Duodenal mucosa (tissue), 2 donors: ENCODE data around the gene RAPGEF2.
"Not testable (repeated sequence)": the region's sequence is repeated elsewhere in the genome, so short reads cannot be mapped to it uniquely, and the experiment has no call there.

Experiments
- H3K27ac ChIP-seq: one replicate; pipeline ENCODE4 v1.7.0; 2013; ENCODE audit warnings: low read depth, low read length
- H3K27me3 ChIP-seq, 2 donors: one replicate each; pipeline ENCODE4 v1.7.0; 2013; ENCODE audit warnings: low read length in 2 of 2, control low read depth in 1 of 2; ENCODE audit not compliant: insufficient read depth in 2 of 2, control insufficient read depth in 1 of 2
- H3K36me3 ChIP-seq, 2 donors: one replicate each; pipeline ENCODE4 v1.7.0; 2013; ENCODE audit warnings: low read length in 2 of 2, control low read depth in 1 of 2; ENCODE audit not compliant: insufficient read depth in 2 of 2, control insufficient read depth in 1 of 2
- H3K4me1 ChIP-seq, 2 donors: one replicate each; pipeline ENCODE4 v1.7.0; 2013; ENCODE audit warnings: low read length in 2 of 2, control low read depth in 1 of 2; ENCODE audit not compliant: insufficient read depth in 2 of 2, control insufficient read depth in 1 of 2
- H3K4me3 ChIP-seq, 2 donors: one replicate each; pipeline ENCODE4 v1.7.0; 2013; ENCODE audit warnings: low read length in 2 of 2, low read depth in 1 of 2
- H3K9ac ChIP-seq, 2 donors: one replicate each; pipeline ENCODE4 v1.7.0; 2013; ENCODE audit warnings: low read length in 2 of 2, low read depth in 1 of 2
- H3K9me3 ChIP-seq, 2 donors: one replicate each; pipeline ENCODE4 v1.7.0; 2013; ENCODE audit warnings: low read length in 2 of 2, control low read depth in 1 of 2; ENCODE audit not compliant: control insufficient read depth in 1 of 2

RAPGEF2 gene

DNA sequence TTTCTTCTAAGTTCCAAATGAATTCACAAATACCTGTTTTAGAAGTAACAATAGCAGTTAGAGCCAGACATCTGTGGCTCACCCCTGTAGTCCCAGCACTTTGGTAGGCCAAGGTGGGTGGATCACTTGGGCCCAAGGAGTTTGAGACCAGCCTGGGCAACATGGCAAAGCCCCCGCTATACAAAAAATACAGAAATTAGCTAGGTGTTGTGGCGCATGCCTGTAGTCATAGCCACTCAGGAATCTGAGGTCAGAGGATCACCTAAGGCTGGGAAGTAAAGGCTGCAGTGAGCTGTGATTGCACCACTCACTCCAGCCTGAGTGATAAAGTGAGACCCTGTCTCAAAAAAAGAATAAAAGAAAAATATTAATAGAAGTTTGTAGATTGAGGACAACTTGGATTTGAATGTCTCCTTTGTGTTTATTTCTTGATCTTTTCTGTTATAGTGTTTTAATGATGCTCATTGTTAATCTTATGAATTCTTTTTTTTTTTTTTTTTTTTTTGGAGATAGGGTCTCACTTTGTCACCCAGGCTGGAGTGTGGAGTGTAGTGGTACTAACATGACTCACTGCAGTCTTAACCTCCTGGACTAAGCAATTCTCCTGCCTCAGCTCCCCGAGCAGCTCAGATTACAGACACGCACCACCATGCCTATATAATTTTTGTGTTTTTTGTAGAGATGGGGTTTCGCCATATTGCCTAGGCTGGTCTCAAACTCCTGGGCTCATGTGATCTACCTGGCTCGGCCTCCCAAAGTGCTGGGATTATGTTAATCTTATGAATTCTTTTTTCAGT, 30.7 kb upstream of the RAPGEF2 start:
- no peaks in the 10 kb centered on the region for H3K27me3 ChIP-seq
- H3K9ac ChIP-seq, result no peak overlapping the region
- H3K4me3 ChIP-seq, result no peak overlapping the region
- no peaks in the 10 kb centered on the region for H3K36me3 ChIP-seq
- H3K4me1 ChIP-seq, result peaks cover 0 to 9% of the 10 kb centered on the region in 2 donors
- H3K27ac ChIP-seq, result no peak overlapping the region
- H3K9me3 ChIP-seq, result no peaks in the 10 kb centered on the region

DNA sequence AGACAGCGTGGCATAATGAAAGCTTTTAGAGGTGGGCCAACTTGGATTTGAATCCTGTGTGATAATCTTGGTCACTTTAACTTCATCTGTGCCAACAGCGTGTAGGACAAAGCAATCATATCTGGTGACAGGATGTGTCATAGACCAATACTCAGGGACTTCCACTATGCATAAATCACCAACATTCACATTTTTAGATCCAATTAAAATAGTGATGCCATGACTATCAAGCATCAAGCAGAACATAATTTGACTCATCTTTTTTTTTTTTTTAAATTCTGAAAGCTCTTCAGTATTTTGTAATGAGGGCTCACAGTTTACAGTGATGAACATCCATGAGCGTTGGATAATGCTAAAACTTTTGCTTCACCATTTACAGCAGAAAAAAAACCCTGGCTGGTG, 27.3 kb upstream of the RAPGEF2 start:
- Histone ChIP-seq H3K27ac (no peak overlapping the region), H3K4me1 (peaks cover 0 to 15% of the 10 kb centered on the region in 2 donors), H3K36me3 (no peaks in the 10 kb centered on the region), H3K9me3 (no peaks in the 10 kb centered on the region), H3K9ac (no peak overlapping the region), H3K4me3 (no peak overlapping the region), H3K27me3 (no peaks in the 10 kb centered on the region)

DNA sequence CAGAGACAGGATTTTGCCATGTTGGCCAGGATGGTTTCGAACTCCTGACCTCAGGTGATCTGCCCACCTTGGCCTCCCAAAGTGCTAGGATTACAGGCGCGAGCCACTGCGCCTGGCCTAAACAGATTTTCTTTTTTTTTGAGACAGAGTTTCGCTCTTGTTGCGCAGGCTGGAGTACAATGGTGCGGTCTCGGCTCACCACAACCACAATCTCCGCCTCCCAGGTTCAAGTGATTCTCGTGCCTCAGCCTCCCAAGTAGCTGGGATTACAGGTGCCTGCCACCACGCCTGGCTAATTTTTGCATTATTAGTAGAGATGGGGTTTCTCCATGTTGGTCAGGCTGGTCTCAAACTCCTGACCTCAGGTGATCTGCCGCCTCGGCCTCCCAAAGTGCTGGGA, 25.9 kb upstream of the RAPGEF2 start:
- not testable (repeated sequence) for H3K36me3 ChIP-seq, H3K27me3 ChIP-seq, H3K4me1 ChIP-seq, H3K9ac ChIP-seq, H3K27ac ChIP-seq, H3K9me3 ChIP-seq, H3K4me3 ChIP-seq

DNA sequence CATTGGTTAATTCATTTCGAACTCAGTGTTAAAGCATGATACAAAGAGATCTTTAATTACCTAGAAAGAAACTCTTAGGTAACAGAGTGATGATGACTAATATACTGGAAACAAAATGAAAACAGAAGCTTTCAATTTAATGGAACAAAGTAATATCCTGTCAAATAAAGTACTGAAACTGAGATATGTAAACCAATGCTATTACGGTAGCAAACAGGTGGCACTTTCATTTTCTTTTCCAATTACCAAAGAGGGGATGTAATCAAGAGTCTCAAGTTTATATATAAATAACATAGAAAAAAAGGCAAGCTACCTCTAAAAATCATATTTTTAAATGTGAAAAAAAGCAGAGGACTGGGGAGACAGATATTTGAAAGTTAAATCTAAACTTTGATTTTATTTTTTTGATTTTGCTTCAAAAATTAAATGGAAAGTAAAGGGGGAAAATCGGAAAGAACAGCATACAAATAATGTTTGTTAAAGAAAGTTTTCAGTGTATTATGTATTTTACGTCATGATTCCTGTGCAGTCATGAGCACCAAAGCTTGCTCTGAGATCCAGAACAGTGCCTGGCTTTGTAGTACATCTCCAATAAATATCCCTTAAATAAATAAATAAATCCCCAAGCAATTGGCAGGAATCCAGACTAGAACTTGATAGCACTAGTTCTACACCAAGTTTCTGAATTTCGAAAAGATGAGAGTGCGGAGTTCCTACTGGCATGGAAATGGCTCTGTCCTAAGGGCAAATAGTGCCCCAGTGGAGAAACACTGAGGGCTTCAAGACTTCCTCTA, 25.0 kb upstream of the RAPGEF2 start:
- Histone ChIP-seq H3K9ac (peak overlapping the region in 1 of 2 donors; percentile 11), H3K4me1 (peaks cover 0 to 6% of the 10 kb centered on the region in 2 donors), H3K9me3 (no peaks in the 10 kb centered on the region), H3K36me3 (no peaks in the 10 kb centered on the region), H3K27me3 (no peaks in the 10 kb centered on the region), H3K27ac (no peak overlapping the region), H3K4me3 (peak overlapping the region in 1 of 2 donors; percentile 34)

DNA sequence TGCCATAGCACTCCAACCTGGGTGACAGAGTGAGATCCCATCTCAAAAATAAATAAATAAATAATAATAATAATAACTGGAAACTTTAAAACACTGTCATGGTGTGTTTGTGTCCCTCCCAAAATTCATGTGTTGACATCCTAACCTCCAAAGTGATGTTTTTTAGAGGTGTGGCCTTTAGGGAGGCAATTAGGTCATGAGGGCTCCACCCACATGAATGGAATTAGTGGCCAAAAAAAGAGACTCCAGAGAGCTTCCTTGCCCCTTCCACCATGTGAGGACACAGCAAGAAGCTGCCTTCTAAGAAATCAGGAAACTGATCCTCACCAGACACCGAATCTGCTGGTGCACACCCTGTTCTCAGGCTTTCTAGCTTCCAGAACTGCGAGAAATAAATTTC, 23.8 kb upstream of the RAPGEF2 start:
- Histone ChIP-seq H3K36me3 (no peaks in the 10 kb centered on the region), H3K9me3 (no peaks in the 10 kb centered on the region), H3K27me3 (no peaks in the 10 kb centered on the region), H3K9ac (no peak overlapping the region), H3K27ac (no peak overlapping the region), H3K4me1 (peaks cover 0 to 6% of the 10 kb centered on the region in 2 donors), H3K4me3 (no peak overlapping the region)

DNA sequence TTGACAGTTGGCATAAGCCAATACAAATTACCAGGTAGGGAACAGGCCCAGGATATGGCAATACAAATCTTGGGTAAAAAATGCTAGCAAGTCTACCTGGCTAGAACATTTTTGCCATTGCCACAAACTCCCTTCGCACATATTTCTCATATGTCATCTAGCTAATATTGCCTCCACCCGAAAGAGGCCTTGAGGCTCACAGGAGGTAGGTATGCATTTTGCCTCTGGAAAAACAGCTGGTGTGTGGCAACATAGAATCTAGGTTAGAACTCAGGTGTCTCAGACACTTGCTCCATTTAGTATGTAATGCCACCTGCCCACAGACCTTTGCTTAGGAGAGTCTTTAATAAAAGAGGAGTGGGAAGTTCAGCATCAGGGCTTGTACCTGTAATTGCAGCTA, 16.3 kb upstream of the RAPGEF2 start:
- Histone ChIP-seq H3K4me1 (no peaks in the 10 kb centered on the region), H3K9ac (no peak overlapping the region), H3K36me3 (no peaks in the 10 kb centered on the region), H3K4me3 (no peak overlapping the region), H3K9me3 (no peaks in the 10 kb centered on the region), H3K27me3 (no peaks in the 10 kb centered on the region), H3K27ac (no peak overlapping the region)

DNA sequence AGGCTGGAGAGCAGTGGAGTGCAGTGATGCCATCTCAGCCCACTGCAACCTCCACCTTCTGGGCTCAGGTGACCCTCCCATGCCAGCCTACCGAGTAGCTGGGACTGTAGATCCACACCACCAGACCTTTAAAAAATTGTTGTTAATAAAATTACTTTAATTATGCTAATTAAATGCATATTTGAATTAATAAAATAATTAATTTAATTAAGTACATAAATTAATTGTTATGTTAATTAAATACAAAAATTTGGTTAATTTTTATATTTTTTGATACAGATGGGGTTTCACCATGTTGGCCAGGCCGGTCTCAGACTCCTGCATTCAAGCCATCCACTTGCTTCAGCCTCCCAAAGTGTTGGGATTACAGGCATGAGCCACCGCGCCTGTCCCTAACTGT, 12.6 kb upstream of the RAPGEF2 start:
- Histone ChIP-seq H3K4me1 (no peaks in the 10 kb centered on the region), H3K9me3 (no peaks in the 10 kb centered on the region), H3K4me3 (no peak overlapping the region), H3K9ac (no peak overlapping the region), H3K36me3 (no peaks in the 10 kb centered on the region), H3K27ac (no peak overlapping the region), H3K27me3 (no peaks in the 10 kb centered on the region)

DNA sequence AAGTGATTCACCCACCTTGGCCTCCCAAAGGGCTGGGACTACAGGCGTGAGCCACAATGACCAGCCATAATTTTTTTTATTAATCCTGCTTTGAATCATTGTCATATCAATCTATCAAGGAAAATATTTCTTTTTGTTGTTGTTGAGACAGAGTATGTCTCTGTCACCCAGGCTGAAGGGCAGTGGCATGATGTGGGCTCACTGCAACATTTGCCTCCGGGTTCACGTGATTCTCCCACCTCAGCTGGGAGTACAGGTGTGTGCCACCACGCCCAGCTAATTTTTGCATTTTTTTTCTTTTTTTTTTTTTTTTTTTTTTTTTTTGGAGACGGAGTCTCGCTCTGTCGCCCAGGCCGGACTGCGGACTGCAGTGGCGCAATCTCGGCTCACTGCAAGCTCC, 8.7 kb upstream of the RAPGEF2 start:
- not testable (repeated sequence) for H3K27ac ChIP-seq, H3K27me3 ChIP-seq, H3K9me3 ChIP-seq, H3K9ac ChIP-seq, H3K36me3 ChIP-seq, H3K4me3 ChIP-seq, H3K4me1 ChIP-seq

DNA sequence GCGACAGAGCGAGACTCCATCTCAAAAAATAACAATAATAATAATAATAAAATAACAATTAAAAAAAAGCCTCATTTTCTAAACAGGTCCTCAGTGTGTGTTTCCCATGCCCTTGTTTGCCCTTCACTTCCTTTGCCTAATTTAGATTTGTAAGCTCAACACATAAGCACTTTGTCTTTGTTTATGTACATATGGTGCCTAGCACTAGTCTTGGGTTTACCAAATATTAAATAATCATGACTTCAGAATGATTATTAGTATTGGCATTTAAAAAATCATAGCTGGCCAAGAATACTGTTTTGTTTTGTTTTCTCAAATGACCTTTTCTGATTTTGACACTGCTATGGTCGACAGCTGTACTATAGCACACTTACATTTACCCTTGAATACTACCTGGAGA, 6.4 kb upstream of the RAPGEF2 start:
- H3K36me3 ChIP-seq, result no peaks in the 10 kb centered on the region
- no peaks in the 10 kb centered on the region for H3K9me3 ChIP-seq
- H3K4me3 ChIP-seq, result no peak overlapping the region
- no peaks in the 10 kb centered on the region for H3K4me1 ChIP-seq
- H3K27ac ChIP-seq, result no peak overlapping the region
- no peak overlapping the region for H3K9ac ChIP-seq
- peaks cover 0 to 10% of the 10 kb centered on the region in 2 donors for H3K27me3 ChIP-seq

DNA sequence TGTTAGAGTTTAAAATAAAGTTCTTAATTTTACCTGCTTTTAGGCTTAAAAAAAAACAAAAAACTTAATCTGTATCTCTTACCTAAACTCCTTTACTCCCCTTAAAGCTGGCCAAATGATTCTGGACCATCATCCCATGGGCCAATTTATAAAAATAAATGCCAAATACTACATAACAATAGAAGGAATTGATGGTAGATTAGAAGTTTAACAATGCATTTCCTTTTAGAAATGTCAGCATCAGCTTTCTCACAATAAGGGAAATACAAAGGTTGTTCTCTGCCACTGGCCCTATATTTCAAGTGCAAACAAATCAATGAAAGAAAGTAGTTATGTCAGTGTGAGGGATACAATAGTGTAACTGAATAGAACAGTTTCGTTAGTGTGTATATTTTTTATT, 5.7 kb upstream of the RAPGEF2 start:
- H3K9me3 ChIP-seq, result no peaks in the 10 kb centered on the region
- H3K27me3 ChIP-seq, result peaks cover 4 to 10% of the 10 kb centered on the region in 2 donors
- no peaks in the 10 kb centered on the region for H3K36me3 ChIP-seq
- no peak overlapping the region for H3K4me3 ChIP-seq
- H3K9ac ChIP-seq, result no peak overlapping the region
- no peak overlapping the region for H3K27ac ChIP-seq
- no peaks in the 10 kb centered on the region for H3K4me1 ChIP-seq
